ENCODE results near the gene CNIH2.
"Not testable (repeated sequence)": the region's sequence is repeated elsewhere in the genome, so short reads cannot be mapped to it uniquely, and the experiment has no call there.

Gene CNIH2

GRCh38 chr11:66277471-66278362 is at the start of gene CNIH2:
CNIH2 (plus strand) TSS chr11:66278175; CDS start chr11:66278457, 282 bp downstream.
- peak; percentile 40 to 59 for DNase-seq

GRCh38 chr11:66228521-66228920 is 49.5 kb upstream of the CNIH2 start:
- DNase-seq: no peak

- DNase-seq: no peak
Observed at GRCh38 chr11:66230156-66230555, 47.8 kb upstream of the CNIH2 start.

DNA sequence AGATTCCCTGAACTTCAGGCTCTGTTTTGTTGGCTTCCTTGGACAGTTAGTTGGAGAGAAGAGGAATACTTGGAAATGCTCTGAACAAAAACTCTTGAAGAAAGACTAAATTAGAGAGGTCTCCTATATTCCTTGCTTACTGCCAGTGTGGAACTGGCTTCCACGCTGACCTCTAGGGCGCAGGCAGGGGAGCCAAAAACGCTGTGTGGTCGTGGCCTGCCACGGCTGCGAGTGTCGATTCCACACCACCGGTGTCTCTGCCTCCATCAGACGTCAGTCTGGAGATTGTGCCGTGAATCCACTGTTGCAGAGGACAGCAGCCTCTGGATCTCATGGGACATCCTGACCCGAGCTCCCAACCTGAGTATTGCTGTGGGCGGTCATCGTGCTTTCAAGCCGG is 47.0 kb upstream of the CNIH2 start:
- DNase-seq: no peak

- no peak for DNase-seq
Observed at GRCh38 chr11:66231561-66231960, 46.4 kb upstream of the CNIH2 start.

DNA sequence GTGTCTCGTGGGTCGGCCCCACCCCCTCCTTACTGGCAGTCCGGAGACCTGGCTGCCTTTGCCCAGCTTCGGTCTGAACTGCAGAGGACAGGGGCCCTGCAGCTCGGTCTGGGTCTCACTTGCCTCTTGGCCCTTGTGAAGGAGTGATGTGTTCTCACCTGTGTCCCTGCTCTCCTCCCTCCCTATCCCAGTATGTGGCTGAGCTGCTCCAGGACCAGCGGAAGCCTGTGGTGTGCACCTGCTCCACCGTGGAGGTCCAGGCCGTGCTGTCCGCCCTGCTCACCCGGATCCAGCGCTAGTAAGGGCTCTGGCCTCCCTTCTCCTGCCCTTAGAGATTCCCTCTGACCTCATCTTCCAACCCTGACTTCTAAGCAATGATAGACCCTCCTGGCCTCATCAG is 45.2 kb upstream of the CNIH2 start:
- DNase-seq: no peak

DNA sequence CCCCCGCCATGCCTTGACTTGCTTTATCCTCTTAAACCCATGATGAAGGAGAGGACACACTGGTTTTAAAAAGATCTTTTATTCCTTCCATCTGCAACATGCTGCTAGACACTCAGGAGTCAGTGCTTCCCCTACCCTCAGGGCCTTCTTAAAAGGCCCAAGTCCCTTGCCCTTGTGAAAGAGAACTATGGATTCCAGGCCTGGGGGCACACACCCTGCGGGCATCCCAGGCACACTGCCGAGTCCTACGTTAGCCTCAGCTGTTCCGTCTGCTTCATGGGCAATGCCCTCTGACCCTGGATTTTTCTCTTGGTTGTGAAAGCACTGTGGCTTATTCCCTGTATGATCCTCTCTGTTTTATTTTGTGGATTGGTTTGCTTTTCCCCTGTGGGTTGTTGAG is 44.7 kb upstream of the CNIH2 start:
- DNase-seq: no peak

DNA sequence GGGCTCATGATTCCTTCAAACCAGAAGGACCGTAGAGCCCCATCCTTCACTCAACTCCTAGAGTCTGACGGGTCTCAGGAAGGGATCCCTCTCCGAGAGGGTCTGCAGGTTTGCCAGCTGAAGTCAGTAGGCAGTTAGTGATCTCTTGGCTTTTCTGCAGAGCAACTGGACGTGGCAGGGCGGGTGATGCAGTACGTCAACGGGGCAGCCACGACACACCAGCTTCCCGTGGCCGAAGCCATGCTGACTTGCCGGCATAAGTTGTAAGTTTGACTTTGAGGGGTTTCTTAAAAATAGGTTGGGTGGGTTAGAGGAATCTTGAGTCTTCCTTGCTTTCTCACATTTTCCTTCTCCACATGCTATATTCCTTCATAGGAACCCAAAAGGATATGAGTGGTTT is 42.8 kb upstream of the CNIH2 start:
- no peak for DNase-seq

DNA sequence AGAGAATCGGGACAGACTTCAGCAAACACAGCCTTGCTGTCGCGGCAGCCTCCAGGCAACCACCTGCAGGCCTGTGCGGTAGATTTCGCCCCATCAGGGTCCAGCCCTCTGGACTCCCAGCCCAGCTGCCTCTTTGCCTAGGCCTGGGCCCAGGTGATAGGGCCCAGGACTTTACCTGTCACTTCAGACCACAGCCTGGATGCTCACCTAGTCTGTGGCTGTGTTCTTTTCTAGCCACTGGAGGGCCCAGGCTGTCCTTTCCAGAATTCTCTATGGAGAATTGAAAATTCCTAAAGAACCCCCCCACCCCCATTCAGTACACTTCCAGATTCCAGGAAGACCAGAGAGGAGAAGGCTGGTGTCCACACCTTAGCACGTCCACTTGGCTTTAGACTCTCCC is 40.1 kb upstream of the CNIH2 start:
- DNase-seq: no peak

DNA sequence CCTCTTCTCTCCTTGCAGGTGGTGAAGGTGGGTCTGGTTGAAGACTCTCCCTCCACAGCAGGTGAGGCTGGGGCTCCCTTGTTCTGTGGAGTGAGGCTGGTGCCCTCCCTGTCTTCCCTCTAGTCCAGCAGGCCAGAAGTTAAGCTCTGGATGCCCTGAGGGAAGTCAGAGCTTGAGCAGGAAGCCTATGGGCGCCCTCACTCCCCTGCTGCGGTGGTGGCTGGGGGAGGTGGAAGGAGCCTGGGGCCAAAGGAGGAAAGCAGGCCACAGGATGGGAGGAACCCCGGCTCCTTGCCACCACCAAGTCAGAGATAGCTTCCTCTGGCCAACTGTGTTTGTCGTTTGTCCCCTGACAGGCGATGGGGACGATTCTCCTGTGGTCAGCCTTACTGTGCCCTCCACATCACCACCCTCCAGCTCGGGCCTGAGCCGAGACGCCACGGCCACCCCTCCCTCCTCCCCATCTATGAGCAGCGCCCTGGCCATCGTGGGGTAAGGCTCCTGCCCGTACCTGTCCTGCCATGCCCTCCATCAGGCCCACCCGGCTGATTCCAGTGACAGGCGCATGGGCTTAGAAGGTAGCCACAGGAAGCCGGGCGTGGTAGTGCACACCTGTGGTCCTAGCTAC is 39.1 kb upstream of the CNIH2 start:
- no peak for DNase-seq

- DNase-seq: no peak
Observed at GRCh38 chr11:66239511-66239910, 38.5 kb upstream of the CNIH2 start.

- no peak for DNase-seq
Observed at GRCh38 chr11:66239998-66240780, 37.8 kb upstream of the CNIH2 start.

DNA sequence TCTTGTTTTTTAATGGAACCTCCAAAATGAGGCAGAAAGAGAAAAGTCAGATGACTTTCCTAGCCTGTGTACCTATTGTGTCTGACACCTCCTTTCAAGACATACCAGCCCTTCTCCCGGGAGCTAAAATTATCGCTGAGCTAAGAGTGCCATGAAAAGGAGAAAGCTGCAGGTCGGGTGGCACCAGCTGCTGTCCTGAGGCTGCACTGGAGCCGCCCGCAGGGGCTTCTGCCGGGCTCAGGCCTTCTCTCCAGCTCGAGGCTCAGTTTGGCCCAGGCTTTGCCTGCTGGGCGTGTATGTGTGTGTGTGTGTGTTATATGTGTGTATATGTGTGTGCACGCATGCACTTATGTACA is 37.2 kb upstream of the CNIH2 start:
- no peak for DNase-seq

- no peak for DNase-seq
Observed at GRCh38 chr11:66242095-66242765, 35.7 kb upstream of the CNIH2 start.

DNA sequence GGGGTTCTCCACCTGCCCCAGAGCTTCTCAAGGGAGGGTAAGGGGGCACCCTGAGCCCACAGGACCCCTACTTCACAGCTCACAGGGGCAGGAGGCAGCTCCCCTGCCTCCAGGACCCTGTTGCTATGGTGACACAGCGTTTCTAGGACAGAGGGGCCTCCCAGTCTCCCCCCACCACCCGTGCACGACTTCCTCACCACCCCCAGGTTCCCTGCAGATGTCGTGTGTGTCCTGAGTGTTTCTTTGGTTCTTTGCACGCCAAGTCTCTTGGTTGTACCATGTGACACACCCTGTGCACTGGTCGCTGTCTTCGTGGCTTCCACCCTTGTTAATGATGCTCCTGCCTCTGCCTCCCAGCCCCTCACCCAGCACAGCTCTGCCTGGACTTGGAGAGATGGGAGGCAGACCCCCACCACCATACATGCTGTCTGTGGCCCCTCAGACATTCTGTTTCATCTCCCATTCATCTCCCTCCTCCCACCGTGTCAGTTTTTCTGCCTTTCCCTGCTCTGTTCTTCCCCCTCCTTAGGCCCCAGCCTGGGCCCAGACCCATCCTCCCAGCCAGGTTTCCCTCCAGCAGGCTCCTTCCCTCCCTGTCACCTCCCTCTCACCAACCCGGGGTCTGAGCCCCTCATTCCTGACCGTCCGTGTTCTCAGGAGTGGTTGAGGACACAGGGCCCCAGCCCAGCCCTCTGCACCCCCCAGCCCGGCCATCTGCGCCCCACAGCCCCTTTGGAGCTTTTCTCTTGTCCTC is 34.0 kb upstream of the CNIH2 start:
- DNase-seq: no peak

DNA sequence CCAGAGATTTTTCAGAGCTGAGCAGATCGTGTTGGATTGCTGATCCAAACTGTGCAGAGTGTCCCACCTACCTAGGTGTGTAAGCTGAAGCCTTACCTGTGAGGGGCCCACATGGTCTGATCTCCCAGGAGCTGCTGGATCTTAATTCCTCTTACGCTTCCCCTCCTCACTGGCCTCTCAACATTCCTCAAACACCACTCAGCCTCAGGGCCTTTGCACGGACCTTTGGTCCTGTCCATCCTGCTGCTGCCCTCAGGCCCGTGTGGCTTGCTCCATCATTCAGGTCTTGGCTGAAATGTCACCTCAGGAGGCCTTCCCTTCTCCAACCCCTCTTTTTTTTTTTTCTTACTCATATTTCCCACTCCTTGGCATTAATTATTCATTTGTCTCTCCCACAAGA is 30.7 kb upstream of the CNIH2 start:
- DNase-seq: no peak

GRCh38 chr11:66247801-66248200 is 30.2 kb upstream of the CNIH2 start:
- no peak for DNase-seq

GRCh38 chr11:66248903-66249302 is 29.1 kb upstream of the CNIH2 start:
- DNase-seq: no peak

DNA sequence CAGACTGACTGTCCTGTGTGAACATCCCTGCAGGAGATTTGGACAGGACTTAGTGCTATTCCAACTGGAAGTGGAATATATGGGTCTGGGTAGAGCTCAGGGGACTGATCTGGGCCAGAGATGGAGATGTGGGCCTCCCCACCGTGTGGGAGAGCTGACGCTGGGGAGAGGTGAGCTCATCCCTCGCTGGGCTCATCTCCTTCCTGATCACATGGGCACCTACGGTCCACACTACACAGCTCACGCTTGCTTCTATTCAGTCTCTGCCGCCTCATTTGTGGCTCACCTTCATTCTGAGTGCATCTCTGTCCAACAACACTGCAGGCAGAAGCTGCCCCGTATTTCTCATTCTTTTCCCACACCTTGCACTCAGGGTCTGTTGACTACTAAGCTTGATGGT is 26.2 kb upstream of the CNIH2 start:
- no peak for DNase-seq

- not testable (repeated sequence) for DNase-seq
Observed at GRCh38 chr11:66253081-66253480, 24.9 kb upstream of the CNIH2 start.

DNA sequence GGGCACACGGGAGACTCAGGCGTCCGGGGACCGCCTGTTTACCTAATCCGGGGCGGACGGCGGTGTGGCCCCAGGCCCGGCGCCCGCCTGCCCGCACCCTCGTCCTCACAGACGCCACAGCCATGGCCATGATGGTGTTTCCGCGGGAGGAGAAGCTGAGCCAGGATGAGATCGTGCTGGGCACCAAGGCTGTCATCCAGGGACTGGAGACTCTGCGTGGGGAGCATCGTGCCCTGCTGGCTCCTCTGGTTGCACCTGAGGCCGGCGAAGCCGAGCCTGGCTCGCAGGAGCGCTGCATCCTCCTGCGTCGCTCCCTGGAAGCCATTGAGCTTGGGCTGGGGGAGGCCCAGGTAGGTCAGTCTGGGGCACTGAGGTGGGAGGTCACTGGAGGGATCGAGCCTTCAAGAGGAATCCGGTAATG is 19.5 kb upstream of the CNIH2 start:
- DNase-seq: no peak

DNA sequence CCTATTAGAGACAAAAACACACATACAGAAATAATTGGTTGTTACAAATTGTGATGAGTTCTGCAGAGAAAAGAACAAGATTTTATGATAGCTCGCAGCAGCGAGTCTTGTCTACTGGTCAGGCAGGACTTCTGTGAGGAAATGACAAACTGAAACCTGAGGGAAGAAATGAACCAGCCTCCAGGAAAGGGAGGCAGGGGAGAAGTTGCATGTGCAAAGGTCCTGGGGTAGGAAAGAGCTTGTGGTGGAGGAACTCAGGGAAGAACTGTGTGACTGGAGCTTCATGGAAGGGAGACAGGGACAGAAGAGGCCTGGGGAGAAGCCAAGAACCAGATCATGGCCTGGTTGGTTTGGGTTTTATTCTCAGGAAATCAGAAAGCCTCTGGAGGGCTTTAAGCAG is 18.8 kb upstream of the CNIH2 start:
- DNase-seq: no peak

All from stimulated activated CD4-positive, alpha-beta T cell treated with anti-CD3 and anti-CD28 coated beads, Interleukin-4, amount 100 ng/mL, for 4 hours (primary cell).